Right lobe of liver (tissue), 6 donors: ENCODE measurements around the gene HRAS. TPM values are rescaled to one million over a fixed set of nuclear protein-coding genes. Genes with fewer than 3 reads are reported as not detected.
A peak's percentile ranks its signal among the peaks of the same experiment; 100 is the strongest.

Source experiments
- ATAC-seq, 4 donors: fragments of 200-7000 bp; cut with Tn5 transposase; one replicate each; pipeline ENCODE4 v1.9.1; 2020; ENCODE audit warnings: mild to moderate bottlenecking in 4 of 4, moderate library complexity in 4 of 4
- DNase-seq, 3 donors: peaks; one replicate each; pipeline ENCODE4 v3.0.0-alpha.2; 2020
- H3K27ac ChIP-seq, 3 donors: fragments of 200-600 bp; one replicate each; pipeline ENCODE4 v1.8.0; 2022
- H3K27me3 ChIP-seq, 2 donors: fragments of 200-600 bp; one replicate each; pipeline ENCODE4 v1.8.0; 2022
- H3K36me3 ChIP-seq, 4 donors: fragments of 200-600 bp; sonication (generic) in 1 of 4; one replicate each; pipeline versions ENCODE4 v1.5.1 to v1.8.0; 2017 to 2022; ENCODE audit warnings: control low read depth in 1 of 4
- H3K4me1 ChIP-seq, 4 donors: fragments of 200-600 bp; sonication (generic) in 1 of 4; one replicate each; pipeline versions ENCODE4 v1.5.1 to v1.8.0; 2017 to 2022; ENCODE audit warnings: control low read depth in 1 of 4
- H3K4me3 ChIP-seq, 3 donors: fragments of 200-600 bp; one replicate each; pipeline ENCODE4 v1.8.0; 2022
- H3K9me3 ChIP-seq, 4 donors: fragments of 200-600 bp; sonication (generic) in 1 of 4; one replicate each; pipeline versions ENCODE4 v1.5.1 to v1.8.0; 2017 to 2022; ENCODE audit warnings: control low read depth in 1 of 4
- CTCF ChIP-seq, 4 donors: fragments of 200-600 bp in 3 of 4; fragments of 450-650 bp in 1 of 4; IDR thresholded peaks; one replicate each; pipeline versions ENCODE4 v1.5.1 to v1.8.0; 2016 to 2022; ENCODE audit warnings: antibody characterized with exemption in 4 of 4, mild to moderate bottlenecking in 2 of 4
- POLR2A ChIP-seq: fragments of 450-650 bp; IDR thresholded peaks from one replicate; pipeline ENCODE4 v1.6.1; 2017; ENCODE audit warnings: antibody characterized with exemption, mild to moderate bottlenecking
- WGBS: methylation state at CpG from one replicate; pipeline ENCODE4 v1.1.6; 2018; ENCODE audit warnings: low coverage, low lambda C conversion rate; ENCODE audit not compliant: insufficient coverage; ENCODE audit errors: missing lambda C conversion rate; 5-methylcytosine and 5-hydroxymethylcytosine counted together
- intact Hi-C, 2 donors: fragments of 100-400 bp; cut with DNase I; formaldehyde crosslinking; loops; one replicate each; pipeline versions ENCODE4 v1.11.2 to v1.14.1; 2022
- total RNA-seq, 6 experiments: library from RNA; depleted of rRNA in 2 of 6; stranded (reverse); fragments of >200 nt in 2 of 6; fragmentation: NEBNext Ultra II Directional in 3 of 6; extraction: Animal tissue kit (Norgen Biotek cat#: 25700) in 3 of 6; gene quantifications; one replicate each; pipeline versions ENCODE4 v1.1.0 to v1.2.4, GENCODE V29; 2016 to 2023
- donor health status: DM: no; HTN: yes; CAD: no.
- donor health status: DM: no; HTN: no; CAD: no.
- donor health status: DM: no; HTN: no; CAD: no.
- donor health status: DM: no; HTN: yes; CAD: no.
- donor health status: DM: no; HTN: yes; CAD: no.

HRAS gene
- total RNA-seq, 6 experiments from 2014 or later = 7.6 to 20.9 (median 14.8) TPM

GRCh38 chr11:504053-504993 lies 31.1 kb downstream of the HRAS start:
- no peaks in the 10 kb centered on the region for H3K27me3 ChIP-seq
- TF ChIP-seq CTCF (IDR thresholded peaks at IDR 0.05) = no peak
- TF ChIP-seq POLR2A = no peak
- peaks cover 7 to 22% (median 18%) of the 10 kb centered on the region in 4 donors for H3K36me3 ChIP-seq
- WGBS = 33% methylated on average over 13 of the region's 72 CpGs
- intact Hi-C loops = no loop called here
- no peaks in the 10 kb centered on the region for H3K9me3 ChIP-seq
- H3K4me3 ChIP-seq = peak overlapping the region; percentile 16 to 45 (median 35)
- peak in 1 of 3 donors; percentile 38 for DNase-seq
- peaks cover 0 to 21% (median 8%) of the 10 kb centered on the region in 4 donors for H3K4me1 ChIP-seq
- ATAC-seq = no peak
- H3K27ac ChIP-seq = peak overlapping the region in 2 of 3 donors; percentile 50 to 54

GRCh38 chr11:503179-503981 lies 32.0 kb downstream of the HRAS start:
- 55% methylated on average over 14 of the region's 24 CpGs for WGBS

GRCh38 chr11:502288-503178 lies 32.8 kb downstream of the HRAS start:
- H3K9me3 ChIP-seq = no peaks in the 10 kb centered on the region
- no peaks in the 10 kb centered on the region for H3K27me3 ChIP-seq
- ATAC-seq (no peak), DNase-seq (no peak)
- H3K36me3 ChIP-seq = peaks cover 7 to 40% (median 33%) of the 10 kb centered on the region in 4 donors
- H3K27ac ChIP-seq = no peak overlapping the region
- H3K4me1 ChIP-seq = peaks cover 0 to 21% (median 5%) of the 10 kb centered on the region in 4 donors
- no peak overlapping the region for H3K4me3 ChIP-seq
- TF ChIP-seq CTCF (IDR thresholded peaks at IDR 0.05) = no peak
- TF ChIP-seq POLR2A = no peak
- no CpG with 5 or more reads among the region's 10 CpGs for WGBS
- intact Hi-C loops = no loop called here

More at GRCh38 chr11:503179-503981, 32.0 kb downstream of the HRAS start:
- peak overlapping the region in 2 of 3 donors; percentile 50 to 54 for H3K27ac ChIP-seq
- H3K36me3 ChIP-seq = peaks cover 7 to 32% (median 26%) of the 10 kb centered on the region in 4 donors
- peaks cover 0 to 21% (median 8%) of the 10 kb centered on the region in 4 donors for H3K4me1 ChIP-seq
- intact Hi-C loops = no loop called here
- H3K27me3 ChIP-seq = no peaks in the 10 kb centered on the region
- no peaks in the 10 kb centered on the region for H3K9me3 ChIP-seq
- TF ChIP-seq POLR2A (no peak), CTCF (IDR thresholded peaks at IDR 0.05) (no peak)
- ATAC-seq (no peak), DNase-seq (peak in 2 of 3 donors; percentile 62 to 68)
- peak overlapping the region; percentile 16 to 45 (median 35) for H3K4me3 ChIP-seq
